Measurements from ENCODE around the gene PAAF1.

The PAAF1 gene

GRCh38 chr11:73945396-73945795, 68.6 kb downstream of the PAAF1 start:
- no peak for TF ChIP-seq ZNF274 (IDR thresholded peaks at IDR 0.05; ENCODE audit: low read depth, low read length)
- H3K4me3 ChIP-seq (ENCODE audit: low read length), result no peak overlapping the region

GRCh38 chr11:73946798-73947458, 70.1 kb downstream of the PAAF1 start:
- H3K4me3 ChIP-seq (ENCODE audit: low read length), result no peak overlapping the region
- no peak for TF ChIP-seq ZNF274 (IDR thresholded peaks at IDR 0.05; ENCODE audit: low read depth, low read length)

- H3K4me3 ChIP-seq (ENCODE audit: low read length), result no peak overlapping the region
- TF ChIP-seq ZNF274 (IDR thresholded peaks at IDR 0.05; ENCODE audit: low read depth, low read length), result no peak
Observed at GRCh38 chr11:73949246-73949645, 72.4 kb downstream of the PAAF1 start.

GRCh38 chr11:73949912-73950311, 73.1 kb downstream of the PAAF1 start:
- H3K4me3 ChIP-seq (ENCODE audit: low read length), result no peak overlapping the region
- no peak for TF ChIP-seq ZNF274 (IDR thresholded peaks at IDR 0.05; ENCODE audit: low read depth, low read length)

- H3K4me3 ChIP-seq (ENCODE audit: low read length), result no peak within 1 kb of the TSS
- TF ChIP-seq ZNF274 (IDR thresholded peaks at IDR 0.05; ENCODE audit: low read depth, low read length), result no peak
Observed at GRCh38 chr11:73950869-73951710, 74.3 kb downstream of the PAAF1 start, which contains the start of gene DNAJB13. DNAJB13 (plus strand) TSS chr11:73951026; CDS start chr11:73951070, 44 bp downstream.

- no peak overlapping the region for H3K4me3 ChIP-seq (ENCODE audit: low read length)
- TF ChIP-seq ZNF274 (IDR thresholded peaks at IDR 0.05; ENCODE audit: low read depth, low read length), result no peak
Observed at GRCh38 chr11:73951797-73952196, 75.0 kb downstream of the PAAF1 start.

- no peak overlapping the region for H3K4me3 ChIP-seq (ENCODE audit: low read length)
- TF ChIP-seq ZNF274 (IDR thresholded peaks at IDR 0.05; ENCODE audit: low read depth, low read length), result no peak
Observed at GRCh38 chr11:73956876-73957653, 80.3 kb downstream of the PAAF1 start.

- H3K4me3 ChIP-seq (ENCODE audit: low read length), result no peak overlapping the region
- no peak for TF ChIP-seq ZNF274 (IDR thresholded peaks at IDR 0.05; ENCODE audit: low read depth, low read length)
Observed at GRCh38 chr11:73957654-73958361, 81.0 kb downstream of the PAAF1 start.

GRCh38 chr11:73958521-73959141, 81.8 kb downstream of the PAAF1 start:
- TF ChIP-seq ZNF274 (IDR thresholded peaks at IDR 0.05; ENCODE audit: low read depth, low read length), result no peak
- no peak overlapping the region for H3K4me3 ChIP-seq (ENCODE audit: low read length)

- no peak overlapping the region for H3K4me3 ChIP-seq (ENCODE audit: low read length)
- TF ChIP-seq ZNF274 (IDR thresholded peaks at IDR 0.05; ENCODE audit: low read depth, low read length), result no peak
Observed at GRCh38 chr11:73961321-73961720, 84.5 kb downstream of the PAAF1 start.

GRCh38 chr11:73962101-73962705, 85.4 kb downstream of the PAAF1 start:
- TF ChIP-seq ZNF274 (IDR thresholded peaks at IDR 0.05; ENCODE audit: low read depth, low read length), result no peak
- H3K4me3 ChIP-seq (ENCODE audit: low read length), result no peak overlapping the region

- no peak for TF ChIP-seq ZNF274 (IDR thresholded peaks at IDR 0.05; ENCODE audit: low read depth, low read length)
Observed at GRCh38 chr11:73963861-73964260, 87.1 kb downstream of the PAAF1 start.

More at GRCh38 chr11:73963861-73964260, 87.1 kb downstream of the PAAF1 start:
- no peak overlapping the region for H3K4me3 ChIP-seq (ENCODE audit: low read length)
